Stimulated activated CD8-positive, alpha-beta memory T cell treated with anti-CD3 and anti-CD28 coated beads, Interleukin-4, amount 100 ng/mL, for 24 hours (primary cell): ENCODE measurements around the gene LRBA.
A peak's percentile ranks its signal among the peaks of the same experiment; 100 is the strongest.
"Not testable (repeated sequence)": the region's sequence is repeated elsewhere in the genome, so short reads cannot be mapped to it uniquely, and the experiment has no call there.

Experiments used
- DNase-seq: peaks from one replicate; pipeline ENCODE4 v3.0.0-alpha.2; 2020; ENCODE audit warnings: low read depth

The LRBA gene

GRCh38 chr4:150974750-150975149 is 40.3 kb downstream of the LRBA start:
- no peak for DNase-seq

- no peak for DNase-seq
Measured at GRCh38 chr4:150974252-150974640, 40.8 kb downstream of the LRBA start.

GRCh38 chr4:150973626-150974251 is 41.3 kb downstream of the LRBA start:
- no peak for DNase-seq

DNA sequence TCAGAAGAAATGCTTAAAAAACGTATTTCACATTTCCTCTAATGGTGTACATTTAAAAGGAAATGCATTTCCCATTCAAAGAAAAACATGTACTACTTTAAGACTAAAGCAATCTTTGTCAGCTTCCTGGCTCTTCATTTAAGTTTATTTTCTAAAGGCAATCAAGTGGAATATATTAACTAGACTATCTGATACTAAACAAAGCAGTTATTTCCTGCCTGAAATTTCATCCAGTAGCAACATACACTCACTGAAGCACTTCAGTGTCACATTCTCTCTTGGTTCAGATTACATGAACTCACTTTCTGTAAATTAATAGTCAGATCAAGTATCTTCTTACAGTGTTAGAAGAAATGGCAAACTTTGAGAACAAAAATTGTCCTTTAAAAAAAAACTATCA is 42.5 kb downstream of the LRBA start:
- DNase-seq = no peak

DNA sequence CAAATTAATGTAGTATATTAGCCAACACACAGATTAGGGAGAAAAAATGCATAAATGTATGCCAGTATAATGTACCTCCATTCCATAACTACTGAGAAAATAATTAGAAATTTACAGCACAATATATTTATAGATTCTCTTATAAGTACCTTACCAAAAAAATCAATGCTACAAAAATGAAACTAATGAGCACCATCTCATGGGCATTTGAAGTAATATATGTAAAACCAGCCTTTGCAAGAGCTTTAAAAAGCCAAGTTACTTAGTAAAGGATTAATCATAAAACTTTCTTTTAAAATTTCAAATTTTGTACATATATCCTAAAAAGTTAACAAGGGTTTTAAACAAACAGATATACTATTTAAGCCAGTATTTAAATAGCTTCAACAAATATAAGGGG is 43.2 kb downstream of the LRBA start:
- DNase-seq = no peak

DNA sequence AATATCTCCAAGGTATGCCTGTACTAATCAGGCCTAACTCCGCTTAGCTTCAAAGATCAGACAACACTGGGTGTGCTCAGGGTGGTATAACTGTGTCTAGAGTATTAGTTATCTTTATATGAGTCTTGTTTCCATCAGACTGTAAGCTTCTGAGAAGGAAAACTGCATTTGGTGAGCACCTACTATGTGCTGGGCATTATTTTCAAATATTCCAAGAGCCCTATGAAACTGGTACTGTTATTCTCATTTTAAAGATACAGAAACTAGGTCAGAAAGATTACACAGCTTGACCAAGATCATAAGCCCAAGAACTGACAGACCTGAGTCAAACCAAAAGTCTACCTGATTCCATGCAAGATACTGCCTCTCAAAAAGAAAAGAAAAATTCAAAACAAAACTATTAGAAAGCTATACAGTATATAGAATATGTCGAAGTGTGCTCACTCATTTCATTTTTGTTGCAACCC is 44.4 kb downstream of the LRBA start:
- DNase-seq = no peak

DNA sequence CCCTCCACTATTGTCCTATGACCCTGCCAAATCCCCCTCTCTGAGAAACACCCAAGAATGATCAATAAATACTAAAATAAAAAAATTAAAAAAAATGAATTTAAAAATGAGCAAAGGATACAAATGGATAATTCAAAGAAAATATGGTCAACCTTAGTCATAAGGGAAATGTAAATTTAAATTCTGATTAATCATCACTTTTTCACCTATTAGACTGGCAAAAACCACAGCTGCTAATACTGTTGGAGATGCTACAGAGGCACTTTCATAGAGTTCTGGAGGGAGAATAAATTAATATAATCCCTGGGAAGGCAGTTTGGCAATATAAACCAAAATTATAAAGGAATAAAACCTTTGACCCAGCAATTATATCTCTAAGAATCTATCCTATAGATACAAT is 50.3 kb downstream of the LRBA start:
- DNase-seq = no peak

DNA sequence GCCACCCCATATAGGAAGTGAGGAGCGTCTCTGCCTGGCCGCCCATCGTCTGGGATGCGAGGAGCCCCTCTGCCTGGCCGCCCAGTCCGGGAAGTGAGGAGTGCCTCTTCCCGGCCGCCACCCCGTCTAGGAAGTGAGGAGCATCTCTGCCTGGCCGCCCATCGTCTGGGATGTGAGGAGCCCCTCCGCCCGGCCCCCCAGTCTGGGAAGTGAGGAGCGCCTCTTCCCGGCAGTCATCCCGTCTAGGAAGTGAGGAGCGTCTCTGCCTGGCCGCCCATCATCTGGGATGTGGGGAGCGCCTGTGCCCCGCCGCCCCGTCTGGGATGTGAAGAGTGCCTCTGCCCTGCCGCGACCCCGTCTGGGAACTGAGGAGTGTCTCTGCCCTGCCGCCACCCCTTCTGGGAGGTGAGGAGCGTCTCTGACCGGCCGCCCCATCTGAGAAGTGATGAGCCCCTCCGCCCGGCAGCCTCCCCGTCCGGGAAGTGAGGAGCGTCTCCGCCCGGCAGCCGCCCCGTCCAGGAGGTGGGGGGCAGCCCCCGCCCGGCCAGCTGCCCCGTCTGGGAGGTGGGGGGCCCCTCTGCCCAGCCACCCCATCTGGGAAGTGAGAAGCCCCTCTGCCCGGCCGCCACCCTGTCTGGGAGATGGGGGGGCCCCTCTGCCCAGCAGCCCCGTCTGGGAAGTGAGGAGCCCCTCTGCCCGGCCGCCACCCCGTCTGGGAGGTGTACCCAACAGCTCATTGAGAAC is 51.3 kb downstream of the LRBA start:
- DNase-seq = not testable (repeated sequence)

DNA sequence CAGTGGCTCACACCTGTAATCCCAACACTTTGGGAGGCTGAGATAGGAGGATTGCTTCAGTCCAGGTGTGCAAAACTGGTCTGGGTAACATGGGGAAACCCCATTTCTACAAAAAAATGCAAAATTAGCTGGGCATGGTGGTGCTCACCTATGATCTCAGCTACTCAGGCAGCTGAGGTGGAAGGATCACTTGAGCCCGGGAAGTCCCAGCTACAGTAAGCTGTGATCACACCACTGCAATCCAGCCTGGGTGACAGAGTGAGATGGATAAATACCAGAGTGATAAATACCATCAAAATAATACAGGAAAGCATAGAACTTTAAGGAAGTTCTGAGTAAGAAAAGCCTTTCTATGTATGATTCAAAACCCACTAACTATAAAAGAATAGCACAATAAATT is 52.8 kb downstream of the LRBA start:
- no peak for DNase-seq

DNA sequence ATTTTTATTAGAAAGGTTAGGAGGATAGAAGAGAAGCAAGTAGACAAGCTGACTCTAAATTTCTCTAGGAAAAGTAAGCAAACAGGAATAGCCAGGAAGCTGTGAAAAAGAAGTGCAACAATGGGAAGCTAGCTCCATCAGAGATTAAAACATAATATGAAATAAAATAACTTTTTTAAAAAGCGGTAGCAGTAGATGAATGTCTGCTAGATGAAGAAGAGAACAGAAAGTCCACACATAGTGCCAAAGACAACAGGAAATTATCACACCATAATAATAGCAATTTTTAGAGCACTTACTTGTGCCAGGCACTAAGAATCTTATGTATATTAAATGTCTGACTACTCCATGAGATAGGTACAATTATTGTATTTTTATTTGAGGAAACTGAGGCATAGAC is 53.5 kb downstream of the LRBA start:
- no peak for DNase-seq

DNA sequence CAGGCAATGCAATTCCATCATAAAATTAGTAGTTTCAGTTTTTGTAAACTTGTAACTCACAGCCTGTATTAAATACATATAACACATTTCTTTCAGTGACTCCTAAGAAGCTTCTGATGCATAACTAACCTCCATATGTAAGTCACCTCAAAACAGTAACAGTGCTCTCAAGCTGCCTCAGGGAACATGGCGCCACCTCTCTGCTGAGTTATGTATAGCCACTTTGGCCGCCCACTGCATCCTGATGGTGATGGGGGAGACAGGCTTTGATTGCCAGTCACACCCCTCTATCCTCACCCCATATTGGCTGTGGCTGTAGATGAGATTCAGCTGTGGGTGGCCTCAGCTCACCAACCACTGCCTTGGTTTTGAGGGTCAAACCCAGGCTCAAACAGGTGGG is 54.3 kb downstream of the LRBA start:
- peak; percentile 20 for DNase-seq

DNA sequence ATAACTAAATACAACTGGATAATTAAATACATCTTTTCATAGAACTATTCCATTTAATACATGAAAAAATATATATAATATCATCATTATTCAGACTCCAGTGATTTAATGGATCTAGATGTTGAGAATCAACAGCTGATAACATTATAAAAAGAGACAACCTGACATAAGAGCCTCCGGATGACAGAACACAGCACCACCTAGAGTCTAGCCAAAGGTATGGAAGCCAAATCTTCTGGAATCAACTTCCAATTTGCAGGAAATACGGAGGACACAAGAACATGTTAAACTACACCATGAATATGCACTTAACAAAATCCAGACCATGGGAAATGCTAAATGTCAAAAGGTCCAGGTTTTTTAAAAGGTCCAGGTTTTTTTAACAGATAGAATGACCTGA is 55.0 kb downstream of the LRBA start:
- DNase-seq = no peak

GRCh38 chr4:150957981-150958380 is 57.1 kb downstream of the LRBA start:
- DNase-seq = not testable (repeated sequence)

GRCh38 chr4:150957095-150957494 is 58.0 kb downstream of the LRBA start:
- DNase-seq = not testable (repeated sequence)

- DNase-seq = not testable (repeated sequence)
Measured at GRCh38 chr4:150953916-150954315, 61.2 kb downstream of the LRBA start.

GRCh38 chr4:150952167-150952845 is 62.8 kb downstream of the LRBA start:
- DNase-seq = no peak

GRCh38 chr4:150950657-150951288 is 64.3 kb downstream of the LRBA start:
- no peak for DNase-seq

- DNase-seq = no peak
Measured at GRCh38 chr4:150949943-150950342, 65.1 kb downstream of the LRBA start.

- DNase-seq = no peak
Measured at GRCh38 chr4:150949342-150949741, 65.7 kb downstream of the LRBA start.

DNA sequence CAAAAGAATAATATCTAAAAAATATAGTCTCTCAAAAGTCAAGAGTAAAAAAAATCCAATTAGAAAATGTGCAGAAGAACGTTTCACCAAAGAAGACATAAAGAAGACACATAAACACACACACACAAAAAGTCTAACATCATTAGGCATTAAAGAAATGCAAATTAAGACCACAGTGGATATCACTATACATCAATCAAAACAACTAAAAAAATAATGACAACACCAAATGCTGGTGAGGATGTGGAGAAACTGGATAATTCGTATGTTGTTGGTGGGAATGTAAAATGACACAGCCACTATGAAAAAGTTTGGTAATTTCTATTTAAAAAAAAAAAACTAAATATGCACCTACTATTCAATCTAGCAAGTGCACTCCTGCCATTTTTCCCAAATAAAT is 66.4 kb downstream of the LRBA start:
- DNase-seq = no peak

GRCh38 chr4:150948074-150948473 is 67.0 kb downstream of the LRBA start:
- DNase-seq = no peak

GRCh38 chr4:150944660-150945059 is 70.4 kb downstream of the LRBA start:
- no peak for DNase-seq

DNA sequence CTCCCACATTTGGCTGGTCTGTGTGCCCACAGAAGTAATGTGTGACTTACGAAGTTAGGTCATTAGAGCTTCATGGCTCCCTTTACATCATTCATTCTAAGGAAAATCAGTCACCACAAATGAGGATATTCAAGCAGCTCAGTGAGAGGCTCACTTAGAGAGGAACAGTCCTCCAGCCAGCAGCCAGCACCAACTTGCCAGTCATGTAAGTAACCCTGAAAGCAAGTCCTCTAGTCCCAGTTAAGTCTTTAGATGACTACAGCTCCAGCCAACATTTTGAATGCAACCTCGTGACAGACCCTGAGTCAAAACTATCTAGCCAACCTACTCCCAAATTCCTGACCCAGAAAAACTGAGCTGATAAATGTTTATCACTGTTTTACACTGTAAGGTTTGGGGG is 71.3 kb downstream of the LRBA start:
- no peak for DNase-seq
